HG02642 (cell line): ENCODE measurements around the gene GALNT9.
"Not testable (repeated sequence)": the region's sequence is repeated elsewhere in the genome, so short reads cannot be mapped to it uniquely, and the experiment has no call there.

Source experiments
- ATAC-seq: cut with Tn5 transposase; IDR thresholded peaks from one replicate; pipeline ENCODE4 v1.9.1; 2021; ENCODE audit warnings: mild to moderate bottlenecking; ENCODE audit not compliant: unreplicated experiment, poor library complexity

GALNT9 gene

DNA sequence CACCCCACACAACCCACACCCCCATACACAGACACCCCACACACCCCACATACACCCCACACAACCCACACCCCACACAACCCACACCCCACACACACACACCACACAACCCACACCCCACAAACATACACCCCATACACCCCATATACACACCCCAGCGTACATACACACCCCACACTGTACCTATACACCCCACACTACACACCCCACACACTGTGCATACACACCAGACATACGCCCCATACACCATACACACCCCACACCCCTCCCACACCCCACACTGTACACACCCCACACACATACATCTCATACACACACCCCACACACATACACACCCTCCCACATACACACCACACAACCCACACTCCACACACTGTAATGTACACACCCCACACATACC lies 104.9 kb downstream of the GALNT9 start:
- no peak for ATAC-seq

DNA sequence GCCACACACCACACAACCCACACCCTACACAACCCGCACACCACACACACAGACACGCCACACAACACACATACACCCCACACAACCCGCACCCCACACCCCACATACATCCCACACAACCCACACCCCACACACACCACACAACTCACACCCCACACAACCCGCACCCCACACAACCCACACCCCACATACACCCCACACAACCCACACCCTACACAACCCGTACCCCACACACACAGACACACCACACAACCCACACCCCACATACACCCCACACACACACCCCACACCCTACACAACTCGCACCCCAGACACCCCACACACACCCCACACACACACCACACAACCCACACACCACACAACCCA lies 106.6 kb downstream of the GALNT9 start:
- ATAC-seq: no peak

DNA sequence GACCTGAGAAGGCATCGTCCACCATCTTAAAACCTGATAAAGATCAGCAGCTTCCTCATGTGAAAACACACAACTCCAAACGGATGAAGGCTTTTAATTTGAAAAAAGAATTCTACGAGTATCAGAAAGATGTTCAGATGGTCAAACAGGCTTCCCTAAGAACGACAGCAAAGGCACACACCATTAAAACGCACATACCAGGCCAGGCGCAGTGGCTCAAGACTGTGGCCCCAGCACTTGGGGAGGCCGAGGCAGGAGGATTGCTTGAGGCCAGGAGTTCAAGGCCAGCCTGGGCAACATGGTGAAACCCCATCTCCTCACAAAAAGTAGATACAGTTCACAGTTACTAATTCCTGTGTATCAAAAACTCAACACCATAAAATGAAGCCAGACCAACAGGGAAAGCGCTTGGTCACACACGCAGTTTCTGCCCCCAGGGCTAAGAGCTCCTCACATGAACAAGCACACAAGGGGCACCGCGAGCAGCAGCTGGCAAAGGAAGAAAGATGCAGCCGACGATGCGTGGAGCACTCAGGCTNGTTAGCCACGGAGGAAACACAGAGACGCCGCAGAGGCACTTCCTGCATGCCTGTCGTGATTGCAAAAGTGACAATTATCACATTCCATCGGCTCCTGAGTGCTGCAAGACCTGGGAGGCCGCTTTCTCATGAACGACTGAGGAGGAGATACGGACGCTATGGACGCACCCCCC lies 107.1 kb downstream of the GALNT9 start:
- no peak for ATAC-seq

DNA sequence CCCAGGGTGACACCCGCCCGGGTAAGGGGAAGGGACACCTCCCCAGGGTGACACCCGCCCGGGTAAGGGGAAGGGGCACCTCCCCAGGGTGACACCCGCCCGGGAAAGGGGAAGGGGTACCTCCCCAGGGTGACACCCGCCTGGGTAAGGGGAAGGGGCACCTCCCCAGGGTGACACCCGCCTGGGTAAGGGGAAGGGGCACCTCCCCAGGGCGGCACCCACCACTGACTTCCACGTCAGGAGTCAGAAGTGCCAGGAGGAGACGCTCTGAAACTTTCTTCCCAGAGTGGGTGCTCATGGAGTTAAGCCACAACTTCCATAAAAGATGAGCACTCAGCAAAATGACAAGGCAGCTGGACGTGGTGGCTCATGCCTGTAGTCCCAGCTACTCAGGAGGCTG lies 109.6 kb downstream of the GALNT9 start:
- ATAC-seq: not testable (repeated sequence)

DNA sequence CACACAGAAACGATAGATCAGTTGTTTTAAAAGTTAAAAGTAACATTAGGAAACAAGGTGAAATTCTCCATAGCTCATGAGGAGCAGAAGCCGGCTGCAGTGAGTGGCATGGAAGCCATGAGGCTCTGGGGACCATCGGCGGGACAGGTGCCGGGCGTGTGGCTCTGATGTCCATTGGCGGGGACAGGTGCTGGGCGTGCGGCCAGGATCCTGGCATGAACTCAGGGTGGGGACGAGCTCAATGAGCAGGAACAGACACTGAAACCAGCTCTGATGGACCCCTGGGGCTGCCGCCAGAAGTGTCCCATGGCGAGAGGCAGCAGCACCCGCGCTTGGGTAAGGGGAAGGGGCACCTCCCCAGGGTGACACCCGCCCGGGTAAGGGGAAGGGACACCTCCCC lies 110.1 kb downstream of the GALNT9 start:
- no peak for ATAC-seq

DNA sequence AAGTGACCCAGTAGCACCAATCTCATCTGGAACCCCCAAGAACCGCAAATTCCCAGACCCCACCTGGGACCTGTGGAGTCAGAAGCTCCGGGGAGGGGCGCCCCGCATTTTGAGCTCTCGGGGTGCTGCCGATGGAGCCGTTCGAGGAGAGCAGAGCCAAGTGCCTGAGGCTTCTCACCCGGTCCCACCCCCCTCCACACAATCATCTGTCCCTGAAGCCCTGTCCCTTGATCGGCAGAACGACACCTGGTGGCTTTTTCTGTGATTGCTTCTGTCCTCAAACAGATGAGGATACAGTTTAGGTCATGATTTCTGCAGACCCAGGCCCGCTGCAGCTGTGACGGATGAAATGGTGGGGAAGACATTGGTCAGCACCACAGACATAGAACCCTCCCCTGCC lies 110.5 kb downstream of the GALNT9 start:
- no peak for ATAC-seq

DNA sequence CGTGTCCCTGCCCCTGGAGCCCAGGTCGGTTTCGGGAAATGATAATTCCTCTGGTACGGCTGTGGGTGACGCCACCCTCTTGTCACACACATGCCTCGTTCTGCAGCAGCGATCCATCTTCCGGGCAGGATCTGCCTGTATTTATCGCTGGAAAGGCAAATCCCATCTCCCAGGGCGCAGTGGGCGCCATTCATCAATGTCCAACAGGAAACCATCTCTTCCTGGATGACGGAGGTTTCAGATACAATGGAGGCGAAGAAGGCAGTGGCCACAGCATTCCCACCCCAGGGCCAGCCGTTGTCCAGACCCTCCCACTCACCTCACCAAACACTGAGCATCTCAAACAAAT lies 110.9 kb downstream of the GALNT9 start:
- ATAC-seq: no peak

DNA sequence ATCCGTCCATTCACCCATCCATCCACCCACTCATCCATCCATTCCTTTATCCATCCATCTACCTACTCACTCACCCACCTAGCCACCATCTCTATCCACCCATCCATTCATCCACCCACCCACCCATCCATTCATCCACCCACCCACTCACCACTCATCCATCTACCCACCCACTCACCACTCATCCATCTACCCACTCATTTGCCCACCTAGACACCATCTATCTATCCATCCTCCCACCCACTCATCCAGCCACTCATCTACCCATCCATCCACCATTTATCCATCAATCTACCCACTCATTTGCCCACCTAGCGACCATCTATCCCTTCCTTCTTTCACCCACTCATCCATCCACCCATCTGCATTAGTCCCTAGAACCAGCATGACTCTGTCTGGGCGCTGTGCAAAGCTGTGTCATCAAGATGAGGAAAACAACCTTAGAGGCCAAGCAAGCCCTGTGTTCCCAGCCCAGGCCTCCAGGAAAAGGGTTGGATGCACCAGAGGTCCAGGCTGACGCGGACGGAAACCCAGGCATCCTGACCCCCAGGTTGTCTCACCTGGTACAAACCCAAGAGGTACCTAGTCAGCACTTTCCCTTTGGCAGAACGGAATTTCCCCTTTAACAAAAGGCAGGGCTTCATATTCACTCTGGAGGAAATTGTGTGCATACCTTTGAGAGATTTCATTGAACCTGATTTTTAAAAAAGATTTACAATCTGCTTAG lies 111.4 kb downstream of the GALNT9 start:
- ATAC-seq: no peak

DNA sequence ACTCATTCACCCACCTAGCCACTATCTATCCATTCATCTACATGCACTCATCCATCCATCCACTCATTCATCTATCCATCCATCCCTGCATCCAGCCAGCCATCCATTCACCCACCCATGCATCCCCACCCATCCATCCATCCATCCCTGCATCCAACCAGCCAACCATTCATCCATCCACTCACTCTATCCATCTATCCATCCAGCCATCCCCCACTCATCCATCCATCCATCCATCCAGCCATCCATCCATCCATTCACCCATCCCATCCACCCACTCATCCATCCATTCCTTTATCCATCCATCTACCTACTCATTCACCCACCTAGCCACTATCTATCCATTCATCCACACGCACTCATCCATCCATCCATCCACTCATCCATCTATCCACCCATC lies 112.0 kb downstream of the GALNT9 start:
- ATAC-seq: no peak

DNA sequence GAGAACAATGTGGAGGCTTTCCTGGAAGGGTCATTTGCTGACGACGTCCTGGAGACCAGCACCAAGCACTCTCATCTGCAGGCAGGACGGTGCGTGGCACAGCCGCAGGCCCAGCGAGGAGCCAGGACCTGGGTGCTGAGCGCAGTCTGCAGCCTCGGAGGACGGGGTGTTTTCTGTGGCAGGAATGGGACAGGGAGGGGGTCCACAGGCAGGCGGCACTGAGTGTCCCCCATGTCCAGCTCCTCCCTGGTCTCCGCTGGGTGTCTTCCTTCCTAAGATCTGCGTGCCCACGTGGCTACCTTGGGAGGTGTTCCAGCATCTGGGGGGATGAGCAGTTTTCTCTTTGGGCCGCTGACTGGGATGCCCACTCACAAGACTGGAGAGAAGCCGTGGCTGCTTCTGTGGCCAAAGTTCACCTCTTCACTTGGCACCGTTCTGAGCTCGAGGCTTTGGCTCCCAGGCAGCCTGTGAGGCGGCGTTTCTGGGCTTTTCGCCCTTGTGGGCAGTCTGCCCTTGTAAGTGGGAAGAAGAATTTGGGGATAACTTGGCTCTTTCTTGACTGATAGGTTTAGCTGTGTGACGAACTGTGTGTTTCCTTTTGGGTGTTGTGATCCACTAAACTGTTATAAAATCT lies 112.9 kb downstream of the GALNT9 start:
- ATAC-seq: no peak

DNA sequence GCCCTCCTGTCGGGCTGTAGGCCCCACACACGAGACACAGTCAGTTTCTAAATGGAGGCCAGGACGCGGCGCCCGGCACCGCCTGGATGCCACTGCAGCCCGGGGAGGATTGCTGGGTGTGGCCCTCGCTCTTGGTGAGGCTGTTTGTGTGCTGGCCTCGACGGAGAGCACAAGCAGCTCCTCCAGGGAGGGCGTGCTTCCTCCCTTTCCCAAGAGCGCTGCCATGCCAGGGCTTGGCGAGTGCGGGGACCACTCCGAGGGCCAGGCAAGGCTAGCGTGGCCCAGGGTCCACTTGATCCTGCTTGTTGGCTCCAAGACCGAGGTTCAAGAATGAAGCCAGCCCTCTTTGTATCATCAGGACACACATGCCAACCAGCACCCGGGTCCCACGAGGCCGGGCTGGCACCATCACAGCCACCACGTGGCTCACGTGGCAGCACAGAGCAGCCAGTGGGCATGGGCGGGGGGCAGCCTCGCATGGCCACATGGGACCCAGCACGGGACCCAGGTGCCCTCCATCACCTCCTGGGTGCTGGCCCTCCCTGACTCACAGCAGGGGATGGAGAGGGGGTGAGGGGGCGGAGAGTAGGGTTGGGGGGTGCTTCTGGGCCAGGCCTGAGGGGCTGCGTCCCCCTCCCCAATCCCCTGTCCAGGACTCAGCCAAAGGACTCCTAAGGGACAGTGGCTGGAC lies 113.9 kb downstream of the GALNT9 start:
- ATAC-seq: no peak

DNA sequence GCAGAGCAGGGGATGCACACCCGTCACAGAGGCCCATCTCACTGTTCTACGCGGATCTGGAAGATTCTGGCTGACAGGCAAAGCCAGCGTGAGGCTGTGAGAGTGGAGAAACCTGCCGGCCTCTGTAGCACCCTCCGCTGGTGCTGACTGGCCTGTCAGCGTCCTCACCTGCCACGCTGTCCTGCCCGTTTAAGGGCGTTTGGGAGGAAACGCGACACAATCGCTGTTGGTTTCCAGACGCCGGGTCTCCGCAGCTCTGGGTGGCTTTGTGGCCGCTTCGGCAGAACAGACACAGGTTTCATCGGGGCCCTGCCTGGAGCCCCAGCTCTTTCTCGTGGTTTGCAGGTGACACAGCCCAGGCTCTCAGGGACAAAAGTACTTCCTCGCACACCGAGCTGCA lies 114.5 kb downstream of the GALNT9 start:
- ATAC-seq: no peak

DNA sequence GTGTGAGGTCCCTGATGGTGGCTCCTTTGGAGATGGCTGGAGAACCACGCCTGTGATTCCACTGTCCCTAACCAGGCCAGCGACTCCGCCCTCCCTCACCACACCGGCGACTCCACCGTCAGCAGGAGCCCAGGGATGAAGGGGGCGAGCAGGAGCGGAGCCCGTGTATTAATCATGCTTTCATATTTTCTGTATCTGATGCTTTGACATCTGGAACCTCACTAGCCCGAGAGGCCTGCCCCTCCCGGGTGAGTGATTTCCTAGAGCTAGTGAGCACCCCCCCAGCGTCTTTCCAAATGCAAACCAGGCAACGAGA lies 115.3 kb downstream of the GALNT9 start:
- ATAC-seq: no peak

DNA sequence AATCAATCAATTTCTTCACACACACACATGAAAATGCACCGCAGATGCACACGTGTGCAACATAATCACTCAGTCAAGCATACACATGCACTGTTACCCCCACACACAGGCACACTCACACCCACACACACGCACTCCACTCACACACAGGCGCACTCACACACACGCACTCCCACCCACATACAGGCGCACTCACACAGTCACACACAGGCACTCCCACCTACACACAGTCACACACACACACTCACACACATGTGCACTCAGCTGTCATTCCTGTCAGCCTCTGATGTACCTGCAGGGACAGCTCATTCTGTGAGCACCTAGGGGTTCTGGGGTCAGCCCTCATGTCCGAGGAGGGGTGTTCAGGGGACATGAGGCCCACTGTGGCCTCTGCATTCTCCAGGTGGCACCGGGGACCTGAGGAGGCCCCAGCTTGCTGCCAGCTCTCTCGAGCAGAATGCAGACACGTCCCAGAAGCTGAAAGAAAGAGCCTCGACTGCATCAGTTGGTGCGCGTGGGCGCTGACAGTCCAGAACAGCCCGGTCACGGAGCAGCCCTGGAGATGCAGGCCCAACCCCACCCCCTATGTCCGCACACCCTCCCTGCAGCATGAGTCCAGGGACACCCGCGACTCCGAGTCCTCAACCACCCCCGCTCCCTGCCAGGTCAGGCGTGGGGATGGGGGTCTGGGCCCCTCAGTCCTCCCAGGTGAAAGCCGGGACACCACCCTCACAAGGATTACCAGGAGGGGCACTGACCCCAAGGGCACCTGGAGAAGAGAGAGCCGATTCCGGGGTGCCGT lies 115.8 kb downstream of the GALNT9 start:
- no peak for ATAC-seq

DNA sequence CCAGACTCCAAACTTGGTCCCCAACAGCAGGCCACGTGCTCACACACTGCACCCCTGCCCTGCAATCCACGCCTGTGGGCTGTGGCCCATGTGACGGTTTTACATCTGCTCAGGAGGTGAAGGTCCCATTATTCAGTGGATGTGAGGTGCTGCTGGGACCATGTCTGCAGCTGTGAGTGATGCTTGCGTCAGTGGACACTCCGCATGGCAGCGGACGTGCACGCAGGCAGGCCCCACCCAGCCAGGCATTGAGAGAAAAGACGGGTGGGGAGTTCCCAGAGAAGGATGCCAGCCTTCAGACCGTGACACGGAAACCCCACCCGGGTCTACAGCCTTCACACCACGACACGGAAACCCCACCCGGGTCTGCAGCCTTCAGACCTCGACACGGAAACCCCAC lies 117.6 kb downstream of the GALNT9 start:
- ATAC-seq: no peak

DNA sequence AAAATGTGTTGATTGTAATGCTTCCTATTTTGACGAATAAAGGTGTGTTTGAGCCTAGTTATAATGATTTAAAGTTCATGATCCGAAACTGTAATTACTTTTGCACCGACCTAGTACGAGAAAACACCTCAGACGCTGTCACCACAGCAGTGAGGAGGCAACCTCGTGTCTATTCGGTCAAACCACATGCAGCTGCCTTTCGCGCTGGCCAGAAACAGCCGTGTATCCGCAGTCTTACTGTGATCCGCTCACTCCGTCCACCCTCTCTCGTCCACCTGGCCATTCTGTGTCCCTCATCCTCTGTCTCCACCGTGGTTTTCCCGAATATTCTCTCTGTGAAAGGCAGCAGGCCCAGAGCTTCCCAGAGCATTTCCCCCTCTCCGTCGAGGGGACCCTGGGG lies 118.1 kb downstream of the GALNT9 start:
- ATAC-seq: no peak

DNA sequence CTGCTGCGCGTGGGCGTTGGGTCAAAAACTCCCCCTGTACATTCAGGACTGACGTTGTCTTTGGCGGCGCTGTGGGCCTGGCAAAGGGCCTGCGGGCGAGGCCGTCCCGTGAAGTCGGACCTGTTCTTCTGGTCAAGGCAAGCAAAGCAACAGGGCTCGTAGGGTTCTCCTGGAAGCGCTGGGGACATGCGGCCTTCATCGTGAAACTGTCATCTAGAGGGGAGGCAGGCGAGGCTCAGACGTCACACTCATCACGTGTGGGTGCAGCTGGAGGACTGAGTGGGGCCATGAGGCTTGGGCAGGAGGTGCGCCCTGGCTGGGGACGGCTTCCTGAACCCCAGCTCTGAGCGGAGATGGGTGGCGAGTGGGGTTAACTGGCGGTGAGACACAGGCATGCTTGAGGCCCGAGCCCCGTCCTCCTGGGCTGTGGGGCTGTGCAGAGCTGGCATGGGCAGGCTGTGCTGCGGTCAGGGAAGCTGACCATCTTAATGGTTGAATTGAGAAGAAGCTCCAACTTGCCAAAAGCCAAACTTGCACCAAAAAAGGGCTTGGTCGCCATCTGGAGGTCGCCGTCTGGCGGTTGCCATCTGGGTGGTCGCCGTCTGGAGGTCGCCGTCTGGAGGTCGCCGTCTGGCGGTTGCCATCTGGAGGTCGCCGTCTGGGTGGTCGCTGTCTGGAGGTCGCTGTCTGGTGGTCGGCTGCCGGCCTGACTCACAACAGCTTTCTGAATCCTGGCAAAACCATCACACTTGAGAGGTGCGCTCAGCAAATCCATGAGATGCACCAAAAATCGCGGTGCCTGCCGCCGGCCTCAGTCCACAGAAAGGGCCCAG lies 119.0 kb downstream of the GALNT9 start:
- no peak for ATAC-seq

DNA sequence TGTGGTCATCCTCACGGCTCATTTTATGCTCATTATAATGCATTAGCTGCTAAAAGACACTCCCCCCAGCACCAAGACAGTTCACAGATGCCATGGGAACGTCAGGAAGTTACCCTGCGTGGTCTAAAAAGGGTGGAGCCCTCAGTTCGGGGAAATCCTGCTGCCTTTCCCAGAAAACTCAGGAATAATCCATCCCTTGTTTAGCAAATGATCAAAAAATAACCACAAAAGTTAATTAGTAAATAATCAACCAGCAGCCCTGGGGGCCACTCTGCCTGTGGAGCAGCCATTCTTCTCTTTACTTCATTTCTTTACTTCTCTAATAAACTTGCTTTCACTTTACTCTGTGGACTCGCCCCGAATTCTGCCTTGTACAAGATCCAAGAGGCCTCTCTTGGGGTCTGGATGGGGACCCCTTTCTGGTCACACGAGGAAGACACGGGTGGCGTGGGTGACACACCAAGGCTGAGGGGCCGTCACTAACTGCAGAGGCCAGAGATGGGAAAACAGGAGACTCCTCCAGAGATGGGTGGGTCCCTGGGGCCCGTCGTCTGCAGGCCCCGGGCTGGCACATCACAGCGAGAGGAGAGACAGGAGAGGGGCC lies 119.7 kb downstream of the GALNT9 start:
- no peak for ATAC-seq

DNA sequence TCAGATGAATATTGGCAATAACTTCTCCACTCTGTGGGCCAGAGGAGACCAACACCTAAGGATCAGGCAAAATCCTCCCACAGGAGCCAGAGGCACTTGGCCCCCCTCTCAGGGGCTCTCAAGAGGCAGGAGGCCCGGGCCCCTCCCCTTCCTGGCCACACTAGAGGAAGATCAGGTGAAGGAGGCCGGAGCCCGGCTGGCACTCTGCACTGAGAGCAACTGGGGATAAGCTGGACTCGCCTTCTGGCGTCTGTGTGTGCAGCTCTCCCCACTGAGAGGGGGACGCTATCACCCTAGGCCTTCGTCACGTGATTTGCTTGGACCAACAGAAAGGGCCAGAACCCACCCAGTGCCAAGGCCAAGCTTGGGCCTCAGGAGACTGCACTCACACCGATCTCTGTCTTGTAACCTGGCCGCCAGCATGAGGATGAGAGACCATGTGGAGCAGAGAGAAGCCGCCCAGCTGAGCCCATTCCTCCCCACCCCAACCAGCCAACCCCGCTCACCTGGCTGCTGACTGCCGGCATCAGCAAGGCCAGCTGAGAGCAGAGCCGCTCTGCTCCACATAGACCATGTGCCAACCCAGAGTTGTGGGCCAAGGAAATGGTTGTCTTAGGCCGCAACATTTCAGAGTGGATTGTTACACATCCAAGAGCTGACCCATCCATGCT lies 121.1 kb downstream of the GALNT9 start:
- ATAC-seq: no peak
